ENCODE data around the gene ERICH4. TPM values are rescaled to one million over a fixed set of nuclear protein-coding genes. Genes with fewer than 3 reads are reported as not detected.
"Not testable (repeated sequence)": the region's sequence is repeated elsewhere in the genome, so short reads cannot be mapped to it uniquely, and the experiment has no call there.

ERICH4 gene
- polyA plus RNA-seq, 1 experiment: not detected

- Histone ChIP-seq H3K27me3 (ENCODE audit: control insufficient read depth, insufficient read depth, low read length) (peaks cover 16% of the 10 kb centered on the region), H3K9me3 (ENCODE audit: control insufficient read depth, insufficient read depth, low read length) (no peaks in the 10 kb centered on the region), H3K4me3 (ENCODE audit: low read depth, low read length) (no peak overlapping the region), H3K27ac (ENCODE audit: low read depth, low read length) (no peak overlapping the region)
- ChIA-PET POLR2A (interaction anchor here (1.0 kb wide), 1 partner anchor 29 kb away, joined by 5 read pairs; no protein-coding TSS in a partner anchor), CTCF (interaction anchor here (0.7 to 1.7 kb wide), 6 partner anchors 9 to 142 kb away, joined by 3 to 6 read pairs (median 4); partner anchors contain the start of gene DMAC2)
- TF ChIP-seq, protein P1, sequence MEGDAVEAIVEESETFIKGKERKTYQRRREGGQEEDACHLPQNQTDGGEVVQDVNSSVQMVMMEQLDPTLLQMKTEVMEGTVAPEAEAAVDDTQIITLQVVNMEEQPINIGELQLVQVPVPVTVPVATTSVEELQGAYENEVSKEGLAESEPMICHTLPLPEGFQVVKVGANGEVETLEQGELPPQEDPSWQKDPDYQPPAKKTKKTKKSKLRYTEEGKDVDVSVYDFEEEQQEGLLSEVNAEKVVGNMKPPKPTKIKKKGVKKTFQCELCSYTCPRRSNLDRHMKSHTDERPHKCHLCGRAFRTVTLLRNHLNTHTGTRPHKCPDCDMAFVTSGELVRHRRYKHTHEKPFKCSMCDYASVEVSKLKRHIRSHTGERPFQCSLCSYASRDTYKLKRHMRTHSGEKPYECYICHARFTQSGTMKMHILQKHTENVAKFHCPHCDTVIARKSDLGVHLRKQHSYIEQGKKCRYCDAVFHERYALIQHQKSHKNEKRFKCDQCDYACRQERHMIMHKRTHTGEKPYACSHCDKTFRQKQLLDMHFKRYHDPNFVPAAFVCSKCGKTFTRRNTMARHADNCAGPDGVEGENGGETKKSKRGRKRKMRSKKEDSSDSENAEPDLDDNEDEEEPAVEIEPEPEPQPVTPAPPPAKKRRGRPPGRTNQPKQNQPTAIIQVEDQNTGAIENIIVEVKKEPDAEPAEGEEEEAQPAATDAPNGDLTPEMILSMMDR (IDR thresholded peaks at IDR 0.05; ENCODE audit: low read depth, low read length): no peak
- peak; percentile 1 for DNase-seq (ENCODE audit: low read depth, low spot score)
These were observed 13.5 kb downstream of the ERICH4 start for GRCh38 chr19:41456342-41456918.

DNA sequence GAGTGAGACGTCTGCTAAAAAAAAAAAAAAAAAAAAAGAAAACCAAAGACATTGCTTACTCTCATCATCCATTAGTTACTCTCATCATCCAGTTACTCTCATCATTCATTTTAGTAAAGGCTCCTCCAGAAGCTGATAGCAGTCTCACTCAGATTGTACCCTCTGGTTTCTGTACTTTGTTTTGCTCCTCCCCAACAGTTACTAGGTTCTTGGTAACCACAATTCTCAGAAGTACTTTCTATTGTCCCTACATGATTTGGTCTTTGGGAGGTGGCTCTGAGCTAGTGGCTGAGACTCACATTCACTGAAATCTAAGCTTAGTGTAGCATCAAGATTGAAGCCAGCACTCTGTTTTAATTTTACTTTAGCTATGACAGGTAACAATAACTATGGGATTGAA lies 14.3 kb downstream of the ERICH4 start:
- Histone ChIP-seq H3K27me3 (ENCODE audit: control insufficient read depth, insufficient read depth, low read length) (peaks cover 16% of the 10 kb centered on the region), H3K4me3 (ENCODE audit: low read depth, low read length) (no peak overlapping the region), H3K27ac (ENCODE audit: low read depth, low read length) (no peak overlapping the region), H3K9me3 (ENCODE audit: control insufficient read depth, insufficient read depth, low read length) (no peaks in the 10 kb centered on the region)
- no peak for DNase-seq (ENCODE audit: low read depth, low spot score)
- POLR2A ChIA-PET: interaction anchor here (1.0 kb wide), 1 partner anchor 30 kb away, joined by 5 read pairs; no protein-coding TSS in a partner anchor
- CTCF ChIA-PET: interaction anchor here (1.1 to 1.7 kb wide), 3 partner anchors 8 to 112 kb away, joined by 4 to 6 read pairs (median 5); no protein-coding TSS in a partner anchor
- TF ChIP-seq, protein P1 (IDR thresholded peaks at IDR 0.05; ENCODE audit: low read depth, low read length): no peak

GRCh38 chr19:41462497-41462896 lies 19.5 kb downstream of the ERICH4 start:
- Histone ChIP-seq H3K4me3 (ENCODE audit: low read depth, low read length) (no peak overlapping the region), H3K27ac (ENCODE audit: low read depth, low read length) (no peak overlapping the region), H3K9me3 (ENCODE audit: control insufficient read depth, insufficient read depth, low read length) (no peaks in the 10 kb centered on the region), H3K27me3 (ENCODE audit: control insufficient read depth, insufficient read depth, low read length) (peaks cover 14% of the 10 kb centered on the region)
- TF ChIP-seq, protein P1 (IDR thresholded peaks at IDR 0.05; ENCODE audit: low read depth, low read length): no peak
- ChIA-PET CTCF (no interaction called here), POLR2A (no interaction called here)
- no peak for DNase-seq (ENCODE audit: low read depth, low spot score)

GRCh38 chr19:41463257-41464256 lies 20.6 kb downstream of the ERICH4 start:
- H3K27me3 ChIP-seq (ENCODE audit: control insufficient read depth, insufficient read depth, low read length): peaks cover 17% of the 10 kb centered on the region
- H3K4me3 ChIP-seq (ENCODE audit: low read depth, low read length); CTCF ChIA-PET; POLR2A ChIA-PET; DNase-seq (ENCODE audit: low read depth, low spot score); H3K27ac ChIP-seq (ENCODE audit: low read depth, low read length); H3K9me3 ChIP-seq (ENCODE audit: control insufficient read depth, insufficient read depth, low read length): not testable (repeated sequence)

DNA sequence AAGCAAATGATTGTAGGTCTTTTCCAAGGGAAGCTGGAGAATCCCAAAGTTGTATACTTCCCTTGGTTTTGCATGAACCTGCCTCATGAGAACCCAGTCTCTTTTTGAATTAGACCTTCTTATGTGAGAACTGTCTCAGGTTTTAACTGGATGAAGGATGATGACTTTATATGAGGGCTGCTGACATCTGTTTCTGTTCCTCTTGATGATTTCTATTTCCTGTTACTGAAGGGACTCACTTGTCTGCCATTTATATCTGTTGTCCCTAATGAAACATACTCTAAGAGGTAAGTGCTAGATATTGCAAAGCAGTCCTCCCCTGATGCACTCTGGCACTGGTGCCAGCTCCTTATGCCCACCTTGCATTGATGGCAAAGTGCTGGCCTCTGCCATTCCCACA lies 33.6 kb downstream of the ERICH4 start:
- DNase-seq (ENCODE audit: low read depth, low spot score): no peak
- no peaks in the 10 kb centered on the region for H3K9me3 ChIP-seq (ENCODE audit: control insufficient read depth, insufficient read depth, low read length)
- CTCF ChIA-PET: interaction anchor here (1.0 kb wide), 1 partner anchor 28 kb away, joined by 3 read pairs; no protein-coding TSS in a partner anchor
- TF ChIP-seq, protein P1 (IDR thresholded peaks at IDR 0.05; ENCODE audit: low read depth, low read length): no peak
- no peaks in the 10 kb centered on the region for H3K27me3 ChIP-seq (ENCODE audit: control insufficient read depth, insufficient read depth, low read length)
- no peak overlapping the region for H3K4me3 ChIP-seq (ENCODE audit: low read depth, low read length)
- H3K27ac ChIP-seq (ENCODE audit: low read depth, low read length): no peak overlapping the region
- POLR2A ChIA-PET: no interaction called here
